ENCODE data around the gene PFAS.

Gene PFAS

DNA sequence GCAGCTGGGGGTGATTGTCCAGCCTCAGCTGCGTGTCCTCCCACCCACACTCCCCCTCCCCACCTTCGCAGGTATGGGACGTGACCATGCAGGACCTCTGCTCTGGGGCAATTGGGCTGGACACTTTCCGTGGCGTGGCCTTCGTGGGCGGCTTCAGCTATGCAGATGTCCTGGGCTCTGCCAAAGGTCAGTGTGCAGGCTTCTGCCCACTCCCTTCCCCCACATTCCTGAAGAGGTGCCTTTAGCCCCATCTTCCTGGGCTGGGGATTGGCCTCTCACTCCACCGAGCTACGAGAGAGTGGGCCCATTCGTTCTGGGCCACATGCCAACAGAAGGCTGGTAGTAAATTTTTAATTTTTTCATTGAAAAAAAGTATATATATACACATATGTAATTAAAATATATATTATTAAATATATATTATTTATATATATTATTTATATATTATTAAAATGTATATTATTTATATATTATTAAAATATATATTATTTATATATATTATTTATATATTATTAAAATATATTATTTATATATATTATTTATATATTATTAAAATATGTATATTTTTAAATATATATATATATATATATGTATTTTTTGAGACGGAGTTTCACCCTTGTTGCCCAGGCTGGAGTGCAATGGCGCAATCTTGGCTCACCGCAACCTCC is 18.5 kb downstream of the PFAS start:
- TF ChIP-seq, protein P1, sequence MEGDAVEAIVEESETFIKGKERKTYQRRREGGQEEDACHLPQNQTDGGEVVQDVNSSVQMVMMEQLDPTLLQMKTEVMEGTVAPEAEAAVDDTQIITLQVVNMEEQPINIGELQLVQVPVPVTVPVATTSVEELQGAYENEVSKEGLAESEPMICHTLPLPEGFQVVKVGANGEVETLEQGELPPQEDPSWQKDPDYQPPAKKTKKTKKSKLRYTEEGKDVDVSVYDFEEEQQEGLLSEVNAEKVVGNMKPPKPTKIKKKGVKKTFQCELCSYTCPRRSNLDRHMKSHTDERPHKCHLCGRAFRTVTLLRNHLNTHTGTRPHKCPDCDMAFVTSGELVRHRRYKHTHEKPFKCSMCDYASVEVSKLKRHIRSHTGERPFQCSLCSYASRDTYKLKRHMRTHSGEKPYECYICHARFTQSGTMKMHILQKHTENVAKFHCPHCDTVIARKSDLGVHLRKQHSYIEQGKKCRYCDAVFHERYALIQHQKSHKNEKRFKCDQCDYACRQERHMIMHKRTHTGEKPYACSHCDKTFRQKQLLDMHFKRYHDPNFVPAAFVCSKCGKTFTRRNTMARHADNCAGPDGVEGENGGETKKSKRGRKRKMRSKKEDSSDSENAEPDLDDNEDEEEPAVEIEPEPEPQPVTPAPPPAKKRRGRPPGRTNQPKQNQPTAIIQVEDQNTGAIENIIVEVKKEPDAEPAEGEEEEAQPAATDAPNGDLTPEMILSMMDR (IDR thresholded peaks at IDR 0.05; ENCODE audit: low read depth, low read length, missing control alignments) = no peak
- in situ Hi-C loops (cut with HindIII; ENCODE audit: low sequenced_read_pairs) = no loop called here
- DNase-seq (ENCODE audit: low read depth) = no peak
- no peak overlapping the region for H3K4me3 ChIP-seq (ENCODE audit: low read depth, low read length)

DNA sequence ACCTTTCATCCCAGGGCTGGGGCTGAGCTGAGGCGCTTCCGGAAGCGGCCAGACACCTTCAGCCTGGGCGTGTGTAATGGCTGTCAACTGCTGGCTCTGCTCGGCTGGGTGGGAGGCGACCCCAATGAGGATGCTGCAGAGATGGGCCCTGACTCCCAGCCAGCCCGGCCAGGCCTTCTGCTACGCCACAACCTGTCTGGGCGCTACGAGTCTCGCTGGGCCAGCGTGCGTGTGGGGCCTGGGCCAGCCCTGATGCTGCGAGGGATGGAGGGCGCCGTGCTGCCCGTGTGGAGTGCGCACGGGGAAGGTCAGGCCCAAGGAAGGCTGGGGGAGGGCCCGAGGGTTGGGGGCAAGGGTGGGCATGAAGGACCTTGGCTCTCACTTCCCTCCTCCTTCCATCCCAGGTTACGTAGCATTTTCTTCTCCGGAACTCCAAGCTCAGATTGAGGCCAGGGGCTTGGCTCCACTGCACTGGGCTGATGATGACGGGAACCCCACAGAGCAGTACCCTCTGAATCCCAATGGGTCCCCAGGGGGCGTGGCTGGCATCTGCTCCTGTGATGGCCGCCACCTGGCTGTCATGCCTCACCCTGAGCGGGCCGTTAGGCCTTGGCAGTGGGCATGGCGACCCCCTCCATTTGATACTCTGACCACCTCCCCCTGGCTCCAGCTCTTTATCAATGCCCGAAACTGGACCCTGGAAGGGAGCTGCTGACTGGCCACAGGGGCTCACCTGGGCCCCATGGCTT is 19.6 kb downstream of the PFAS start:
- in situ Hi-C loops (cut with HindIII; ENCODE audit: low sequenced_read_pairs) = no loop called here
- no peak overlapping the region for H3K4me3 ChIP-seq (ENCODE audit: low read depth, low read length)
- TF ChIP-seq, protein P1 (IDR thresholded peaks at IDR 0.05; ENCODE audit: low read depth, low read length, missing control alignments) = no peak
- no peak for DNase-seq (ENCODE audit: low read depth)

DNA sequence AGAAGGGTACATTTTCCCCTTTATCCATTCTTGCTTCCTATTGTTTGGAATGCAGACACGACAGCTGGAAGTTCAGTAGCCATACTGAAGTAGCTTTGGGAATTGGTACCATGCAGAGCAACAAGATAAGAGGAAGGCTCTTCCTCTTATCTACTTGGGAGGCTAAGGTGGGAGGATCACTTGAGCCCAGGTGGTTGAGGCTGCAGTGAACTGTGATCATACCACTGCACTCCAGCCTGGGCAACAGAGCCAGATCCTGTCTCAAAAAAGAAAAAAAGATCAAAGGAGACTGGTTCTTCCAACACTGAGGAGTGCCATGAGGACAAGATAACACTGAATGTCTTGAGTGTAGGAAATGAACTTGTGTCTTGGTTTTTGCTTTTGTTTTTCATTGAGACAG is 23.3 kb downstream of the PFAS start:
- no peak overlapping the region for H3K4me3 ChIP-seq (ENCODE audit: low read depth, low read length)
- DNase-seq (ENCODE audit: low read depth) = no peak
- in situ Hi-C loops (cut with HindIII; ENCODE audit: low sequenced_read_pairs) = no loop called here
- TF ChIP-seq, protein P1 (IDR thresholded peaks at IDR 0.05; ENCODE audit: low read depth, low read length, missing control alignments) = no peak

- TF ChIP-seq, protein P1 (IDR thresholded peaks at IDR 0.05; ENCODE audit: low read depth, low read length, missing control alignments) = no peak
- no peak overlapping the region for H3K4me3 ChIP-seq (ENCODE audit: low read depth, low read length)
- DNase-seq (ENCODE audit: low read depth) = no peak
- in situ Hi-C loops (cut with HindIII; ENCODE audit: low sequenced_read_pairs) = no loop called here
Observed at GRCh38 chr17:8273884-8274444, 24.9 kb downstream of the PFAS start.

- H3K4me3 ChIP-seq (ENCODE audit: low read depth, low read length) = no peak overlapping the region
- in situ Hi-C loops (cut with HindIII; ENCODE audit: low sequenced_read_pairs) = no loop called here
- TF ChIP-seq, protein P1 (IDR thresholded peaks at IDR 0.05; ENCODE audit: low read depth, low read length, missing control alignments) = no peak
- DNase-seq (ENCODE audit: low read depth) = no peak
Observed at GRCh38 chr17:8274816-8275215, 25.7 kb downstream of the PFAS start.

DNA sequence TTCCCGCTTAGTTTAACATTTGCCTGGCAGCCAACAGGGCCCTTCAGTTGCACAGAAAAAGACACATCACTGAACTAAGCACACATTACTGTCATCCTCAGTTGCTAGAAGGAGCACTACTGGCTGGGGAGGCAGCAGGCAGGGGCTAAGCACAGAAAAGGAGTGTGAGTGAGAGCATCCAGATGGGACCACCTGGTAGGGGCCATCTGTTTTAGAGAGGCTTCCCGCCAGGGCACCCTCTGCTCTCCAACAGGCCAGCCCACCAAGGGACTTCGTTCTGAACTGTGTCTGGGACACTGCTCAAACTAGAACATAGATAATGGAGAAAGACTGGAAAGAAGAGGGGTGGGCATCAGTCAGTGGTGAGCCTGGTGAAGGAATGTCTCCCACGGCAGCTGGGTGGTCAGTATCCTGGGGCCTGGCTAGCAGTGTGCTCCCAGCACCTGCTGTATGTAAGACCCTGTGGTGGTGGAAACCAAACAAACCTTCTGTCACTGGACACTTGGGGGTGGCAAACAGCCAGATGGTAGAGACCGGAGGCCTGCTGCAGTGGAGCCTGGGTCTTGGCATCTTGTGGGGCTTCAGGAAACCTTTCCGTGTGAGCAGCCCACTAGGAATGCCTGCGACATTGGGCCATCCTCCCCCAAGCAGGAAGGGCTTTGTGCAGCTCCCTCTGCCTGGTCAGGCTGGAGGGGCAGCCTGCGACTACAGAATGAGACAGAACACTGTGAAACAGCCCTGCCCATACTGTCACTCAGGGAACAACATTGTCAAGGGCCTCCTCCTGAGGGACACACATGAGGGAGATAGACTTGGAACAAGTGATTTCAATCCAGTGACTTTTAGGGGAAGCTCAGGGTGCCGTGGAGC is 26.6 kb downstream of the PFAS start:
- no peak for DNase-seq (ENCODE audit: low read depth)
- no peak overlapping the region for H3K4me3 ChIP-seq (ENCODE audit: low read depth, low read length)
- TF ChIP-seq, protein P1 (IDR thresholded peaks at IDR 0.05; ENCODE audit: low read depth, low read length, missing control alignments) = no peak
- in situ Hi-C loops (cut with HindIII; ENCODE audit: low sequenced_read_pairs) = no loop called here
